ENCODE results near the gene MRPS6.

- TF ChIP-seq, protein P1, sequence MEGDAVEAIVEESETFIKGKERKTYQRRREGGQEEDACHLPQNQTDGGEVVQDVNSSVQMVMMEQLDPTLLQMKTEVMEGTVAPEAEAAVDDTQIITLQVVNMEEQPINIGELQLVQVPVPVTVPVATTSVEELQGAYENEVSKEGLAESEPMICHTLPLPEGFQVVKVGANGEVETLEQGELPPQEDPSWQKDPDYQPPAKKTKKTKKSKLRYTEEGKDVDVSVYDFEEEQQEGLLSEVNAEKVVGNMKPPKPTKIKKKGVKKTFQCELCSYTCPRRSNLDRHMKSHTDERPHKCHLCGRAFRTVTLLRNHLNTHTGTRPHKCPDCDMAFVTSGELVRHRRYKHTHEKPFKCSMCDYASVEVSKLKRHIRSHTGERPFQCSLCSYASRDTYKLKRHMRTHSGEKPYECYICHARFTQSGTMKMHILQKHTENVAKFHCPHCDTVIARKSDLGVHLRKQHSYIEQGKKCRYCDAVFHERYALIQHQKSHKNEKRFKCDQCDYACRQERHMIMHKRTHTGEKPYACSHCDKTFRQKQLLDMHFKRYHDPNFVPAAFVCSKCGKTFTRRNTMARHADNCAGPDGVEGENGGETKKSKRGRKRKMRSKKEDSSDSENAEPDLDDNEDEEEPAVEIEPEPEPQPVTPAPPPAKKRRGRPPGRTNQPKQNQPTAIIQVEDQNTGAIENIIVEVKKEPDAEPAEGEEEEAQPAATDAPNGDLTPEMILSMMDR (conservative IDR thresholded peaks at IDR 0.05; ENCODE audit: low read depth, low read length): no peak
- no peak for TF ChIP-seq EZH2 (IDR thresholded peaks at IDR 0.05; ENCODE audit: borderline replicate concordance, low read depth, low read length, poor library complexity, severe bottlenecking)
Measured at GRCh38 chr21:34105947-34106541, 32.7 kb downstream of the MRPS6 start.
